Activated CD4-positive, CD25-positive, alpha-beta regulatory T cell treated with anti-CD3 and anti-CD28 coated beads, Interleukin-2, amount 50 U/mL, for 16 hours (primary cell): ENCODE measurements around the gene COX7A2L.
"Not testable (repeated sequence)": the region's sequence is repeated elsewhere in the genome, so short reads cannot be mapped to it uniquely, and the experiment has no call there.

ENCODE experiments used
- DNase-seq: peaks from one replicate; pipeline ENCODE4 v3.0.0-alpha.2; 2020; ENCODE audit warnings: low read depth, low spot score

COX7A2L gene

GRCh38 chr2:42367835-42368234, 6.8 kb upstream of the COX7A2L start:
- no peak for DNase-seq

- DNase-seq: no peak
Observed at GRCh38 chr2:42366411-42366810, 5.4 kb upstream of the COX7A2L start.

- DNase-seq: no peak
Observed at GRCh38 chr2:42364658-42365057, 3.6 kb upstream of the COX7A2L start.

- no peak for DNase-seq
Observed at GRCh38 chr2:42363413-42363812, 2.4 kb upstream of the COX7A2L start.

- no peak for DNase-seq
Observed at GRCh38 chr2:42361728-42362283, 789 bp upstream of the COX7A2L start.

GRCh38 chr2:42360493-42360889, 526 bp downstream of the COX7A2L start:
- DNase-seq: no peak

- no peak for DNase-seq
Observed at GRCh38 chr2:42359965-42360483, 993 bp downstream of the COX7A2L start.

GRCh38 chr2:42359304-42359964, 1.6 kb downstream of the COX7A2L start:
- DNase-seq: no peak

GRCh38 chr2:42353792-42354429, 7.1 kb downstream of the COX7A2L start:
- DNase-seq: no peak

GRCh38 chr2:42351864-42352263, 9.2 kb downstream of the COX7A2L start:
- no peak for DNase-seq

- DNase-seq: no peak
Observed at GRCh38 chr2:42350434-42351063, 10.5 kb downstream of the COX7A2L start.

- DNase-seq: no peak
Observed at GRCh38 chr2:42348113-42348805, 12.8 kb downstream of the COX7A2L start.

- DNase-seq: not testable (repeated sequence)
Observed at GRCh38 chr2:42347518-42347917, 13.5 kb downstream of the COX7A2L start.

GRCh38 chr2:42346856-42347255, 14.2 kb downstream of the COX7A2L start:
- not testable (repeated sequence) for DNase-seq

GRCh38 chr2:42345986-42346385, 15.0 kb downstream of the COX7A2L start:
- DNase-seq: no peak

GRCh38 chr2:42342795-42343241, 18.2 kb downstream of the COX7A2L start:
- DNase-seq: no peak

- no peak for DNase-seq
Observed at GRCh38 chr2:42342061-42342794, 18.8 kb downstream of the COX7A2L start.

- DNase-seq: no peak
Observed at GRCh38 chr2:42340938-42341636, 19.9 kb downstream of the COX7A2L start.

GRCh38 chr2:42340045-42340937, 20.7 kb downstream of the COX7A2L start:
- DNase-seq: no peak
